ENCODE results near the gene DEK.

Gene DEK

DNA sequence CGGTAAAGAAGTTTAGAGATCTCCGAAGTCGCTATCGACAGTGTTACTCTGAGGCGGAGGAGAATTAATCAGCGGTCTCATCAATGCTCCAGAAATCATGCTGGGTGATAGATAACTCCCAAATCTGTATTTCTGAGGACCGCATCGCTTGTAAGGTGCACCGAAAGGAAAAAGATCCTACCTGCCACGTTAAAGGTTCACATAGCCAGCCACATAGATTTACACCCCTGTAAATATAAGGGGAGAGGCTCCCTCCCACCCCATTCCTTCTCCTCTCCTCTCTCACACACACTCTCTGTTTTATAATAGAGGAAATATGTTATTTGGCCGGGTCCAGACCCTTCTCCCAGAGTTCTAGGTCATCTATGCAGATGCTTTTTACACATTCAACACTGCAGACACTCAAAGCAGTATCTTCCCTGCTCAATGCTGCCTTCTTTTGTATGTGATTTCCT, 620 bp upstream of the DEK start:
- DNase-seq: no peak

DNA sequence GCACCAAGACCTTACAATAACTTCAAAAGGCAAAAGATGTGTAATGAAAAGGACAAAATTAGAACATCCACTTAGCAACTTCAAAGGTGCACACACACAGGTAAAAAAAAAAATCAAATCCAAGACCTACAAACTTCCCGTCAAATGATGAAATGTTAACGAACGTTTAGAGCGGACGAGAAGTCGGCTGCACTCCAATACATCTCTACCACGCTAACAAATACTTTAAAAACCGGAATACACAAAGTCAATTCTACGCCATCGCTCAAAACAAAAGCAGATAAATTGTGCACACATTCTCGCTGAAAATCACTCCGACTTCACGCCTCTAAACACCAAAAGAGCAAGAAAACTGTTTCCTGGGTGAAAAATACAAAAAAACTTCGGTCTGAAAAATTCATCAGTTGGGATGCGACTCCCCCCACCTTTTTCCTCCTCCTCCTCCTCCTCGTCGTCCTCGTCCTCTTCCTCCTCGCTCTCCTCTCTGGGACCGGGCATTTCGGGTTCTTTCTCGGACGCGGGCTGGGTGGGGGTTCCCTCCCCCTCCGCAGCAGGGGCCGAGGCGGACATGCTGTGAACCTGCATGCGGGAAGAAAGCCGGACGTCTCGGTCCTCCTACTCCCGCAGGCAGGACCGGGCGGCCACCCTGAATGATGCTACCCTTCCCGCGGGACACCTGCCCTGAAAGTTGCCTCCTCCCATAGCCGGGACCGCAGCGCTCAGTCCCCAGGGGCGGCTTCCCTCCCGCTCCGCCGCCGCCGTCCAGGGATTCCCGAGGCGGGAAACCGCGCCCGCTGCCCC, 712 bp downstream of the DEK start:
- DNase-seq: peak in 4 of 6 experiments; percentile 40 to 64 (median 53)

DNA sequence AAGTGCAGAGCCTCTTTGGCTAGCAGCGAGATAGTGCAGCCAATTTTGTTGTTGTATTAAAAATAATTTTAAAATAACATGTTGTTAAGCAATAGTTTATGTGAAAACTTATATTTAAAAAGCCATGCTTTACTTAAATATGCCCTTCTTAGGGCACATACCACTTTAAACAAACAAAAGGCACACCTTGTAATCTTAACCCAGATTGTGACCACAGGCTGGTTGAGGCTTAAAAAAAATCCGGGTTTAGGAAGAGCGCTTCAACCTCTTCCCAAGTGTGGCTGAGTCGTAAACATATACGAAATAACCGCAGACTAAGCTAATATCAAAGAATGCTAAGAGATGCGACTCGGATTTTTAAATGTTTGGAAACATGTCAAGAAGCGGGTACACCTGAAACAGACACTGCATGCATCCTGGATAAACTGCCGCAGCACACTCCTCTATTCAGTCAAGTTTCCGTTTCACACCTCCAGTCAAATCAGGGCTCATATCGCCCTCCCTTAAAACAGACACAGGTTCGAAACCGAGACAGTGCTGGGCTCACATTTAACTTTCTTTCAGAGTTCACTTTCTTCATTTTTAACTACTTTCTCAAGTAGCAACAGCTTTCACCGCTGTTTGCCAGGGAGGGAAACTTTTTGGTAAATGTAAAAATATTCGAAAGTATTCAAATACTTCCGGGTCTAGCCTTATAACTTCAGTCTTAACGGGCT, 1.5 kb downstream of the DEK start:
- DNase-seq: peak in 5 of 6 experiments; percentile 8 to 68 (median 40)

DNA sequence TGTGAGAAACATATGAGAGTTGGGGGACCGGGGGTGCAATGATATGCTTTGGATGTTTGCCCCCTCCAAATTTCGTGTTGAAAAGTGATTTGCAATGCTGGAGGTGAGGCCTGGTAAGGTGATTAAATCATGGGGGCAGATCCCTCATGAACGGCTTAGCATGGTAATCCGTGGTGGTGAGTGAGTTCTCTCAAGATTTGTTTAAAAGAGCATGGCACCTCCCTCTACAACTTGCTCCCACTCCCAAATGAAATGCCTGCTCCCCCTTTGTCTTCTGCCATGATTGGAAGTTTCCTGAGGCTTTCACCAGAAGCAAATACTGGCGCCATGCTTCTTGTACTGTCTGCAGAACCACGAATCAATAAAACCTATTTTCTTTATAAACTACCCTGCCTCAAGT, 2.5 kb downstream of the DEK start:
- DNase-seq: no peak

DNA sequence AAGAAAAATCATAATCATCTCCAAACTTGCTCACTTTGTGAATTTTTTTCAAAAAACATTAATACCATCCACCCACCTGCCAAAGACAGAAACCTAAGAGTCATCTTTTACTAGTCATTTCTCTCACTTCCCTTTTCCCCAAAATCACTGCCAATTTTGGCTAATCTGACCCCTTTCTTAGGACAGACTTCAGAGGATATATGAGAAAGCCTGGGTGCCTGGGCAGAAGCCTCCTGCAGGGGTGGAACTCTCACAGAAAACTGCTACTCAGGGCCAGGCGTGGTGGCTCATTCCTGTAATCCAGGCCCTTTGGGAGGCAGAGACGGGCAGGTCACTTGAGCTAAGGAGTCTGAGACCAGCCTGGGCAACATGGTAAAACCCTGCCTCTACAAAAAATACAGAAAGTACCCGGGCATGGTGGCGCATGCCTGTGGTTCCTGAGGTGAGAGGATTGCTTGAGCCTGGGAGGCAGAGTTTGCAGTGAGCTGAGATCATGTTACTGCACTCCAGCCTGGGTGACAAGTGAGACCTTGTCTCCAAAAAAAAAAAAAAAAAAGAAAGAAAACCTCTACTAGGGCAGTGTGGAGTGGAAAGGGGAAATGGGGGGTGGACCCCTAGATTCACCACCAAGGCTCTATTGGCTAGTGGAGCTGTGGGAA, 3.8 kb downstream of the DEK start:
- DNase-seq: peak in 1 of 6 experiments; percentile 2

DNA sequence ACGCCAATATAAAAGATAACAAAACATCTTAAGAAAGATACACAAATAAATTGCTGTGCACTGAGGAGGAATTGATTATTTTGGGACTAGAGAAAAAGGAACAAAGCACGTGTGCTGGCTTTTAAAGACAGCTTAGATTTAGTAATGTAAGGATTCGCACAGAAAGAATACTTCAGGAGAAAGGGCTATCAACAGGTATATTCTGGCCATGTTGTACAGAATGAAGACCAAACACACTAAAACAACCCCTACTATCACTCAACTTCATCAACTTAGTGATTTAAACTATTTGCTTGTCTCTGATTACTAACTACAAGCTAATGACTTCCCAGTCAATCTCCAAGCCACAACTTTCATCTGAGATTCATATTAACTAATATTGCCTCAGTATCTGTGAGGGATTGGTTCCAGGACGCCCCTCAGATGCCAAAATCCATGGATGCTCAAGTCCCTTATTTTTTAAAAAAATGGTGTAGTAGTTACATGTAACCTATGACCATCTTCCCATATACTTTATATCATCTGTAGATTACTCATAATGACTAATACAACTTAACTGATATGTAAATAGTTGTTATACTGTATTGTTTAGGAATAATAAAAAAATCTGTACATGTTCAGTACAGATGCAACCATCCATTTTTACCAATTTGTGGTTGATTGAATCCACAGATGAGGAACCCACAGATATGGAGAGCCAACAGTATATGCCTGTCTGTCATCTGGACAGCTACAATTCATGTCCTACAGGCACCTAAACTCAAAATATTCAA, 4.5 kb downstream of the DEK start:
- DNase-seq: no peak

DNA sequence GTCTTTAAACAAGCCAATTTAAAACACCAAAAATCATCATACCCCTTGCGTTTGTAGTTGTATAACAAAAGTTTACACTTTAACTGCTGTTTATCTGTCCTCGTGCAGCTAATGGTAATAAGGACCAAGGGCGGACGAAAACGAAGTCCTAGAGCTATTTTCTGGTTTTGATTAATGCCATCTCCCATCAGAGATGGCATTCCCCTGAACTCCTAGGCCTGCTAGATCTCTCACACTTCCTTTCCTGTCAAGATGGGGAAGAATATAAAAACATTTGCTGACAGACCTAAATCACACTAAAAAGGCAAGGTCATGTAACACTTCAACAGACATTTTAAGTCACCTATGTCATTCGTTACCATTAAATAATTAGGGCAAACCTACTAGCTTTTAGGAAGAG, 9.5 kb downstream of the DEK start:
- no peak for DNase-seq

DNA sequence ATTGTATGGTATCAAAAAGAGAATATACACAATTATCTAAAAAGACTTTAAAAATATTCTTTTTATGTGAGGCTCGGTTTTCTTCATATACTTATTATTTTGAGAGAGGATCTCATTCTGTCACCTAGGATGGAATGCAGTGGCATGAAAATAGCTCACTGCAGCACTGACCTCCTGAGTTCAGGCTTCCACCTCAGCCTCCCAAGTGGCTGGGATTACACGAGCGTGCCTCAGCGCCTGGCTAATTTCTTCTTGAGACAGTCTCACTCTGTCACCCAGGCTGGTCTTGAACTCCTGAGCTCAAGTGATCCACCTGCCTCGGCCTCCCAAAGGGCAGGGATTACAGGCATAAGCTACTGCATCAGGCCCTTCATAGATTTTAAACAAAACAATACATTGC, 10.7 kb downstream of the DEK start:
- no peak for DNase-seq

DNA sequence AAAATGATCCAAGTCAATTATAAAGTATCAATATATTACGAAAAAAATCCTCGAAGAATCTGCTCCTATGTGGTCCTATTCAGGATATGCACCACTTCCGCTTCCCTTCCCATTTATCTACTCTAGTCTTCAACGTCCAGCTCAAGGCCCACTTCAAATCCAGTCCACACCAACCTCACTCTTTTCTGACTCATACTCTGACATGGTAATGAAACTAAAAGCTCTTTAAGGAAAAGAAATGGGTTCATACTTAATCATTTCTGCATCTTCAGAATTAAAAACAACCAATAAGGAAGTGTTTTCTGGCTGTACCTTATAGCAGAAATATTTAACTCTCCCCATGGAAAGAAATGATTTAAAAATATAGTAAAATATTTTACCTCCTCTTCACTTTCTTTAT, 15.1 kb downstream of the DEK start:
- DNase-seq: no peak

DNA sequence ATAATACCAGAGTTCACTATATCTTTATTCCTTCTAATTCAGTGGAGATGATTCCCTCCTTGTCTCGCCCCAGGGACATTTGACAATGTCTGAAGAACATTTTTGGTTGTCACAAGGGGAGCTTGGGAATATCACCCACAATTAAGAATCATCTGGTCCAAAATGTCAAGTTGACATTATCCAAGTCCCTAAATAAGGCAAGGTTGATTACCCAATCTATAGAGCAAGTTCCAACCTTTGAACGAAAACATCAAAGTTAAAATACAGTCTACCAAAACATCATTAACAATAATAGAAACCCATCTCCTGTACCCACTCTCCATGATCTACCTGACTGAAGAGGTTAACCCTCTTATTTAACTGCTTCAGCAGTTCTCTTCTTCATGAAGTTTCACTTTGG, 15.6 kb downstream of the DEK start:
- DNase-seq: no peak

DNA sequence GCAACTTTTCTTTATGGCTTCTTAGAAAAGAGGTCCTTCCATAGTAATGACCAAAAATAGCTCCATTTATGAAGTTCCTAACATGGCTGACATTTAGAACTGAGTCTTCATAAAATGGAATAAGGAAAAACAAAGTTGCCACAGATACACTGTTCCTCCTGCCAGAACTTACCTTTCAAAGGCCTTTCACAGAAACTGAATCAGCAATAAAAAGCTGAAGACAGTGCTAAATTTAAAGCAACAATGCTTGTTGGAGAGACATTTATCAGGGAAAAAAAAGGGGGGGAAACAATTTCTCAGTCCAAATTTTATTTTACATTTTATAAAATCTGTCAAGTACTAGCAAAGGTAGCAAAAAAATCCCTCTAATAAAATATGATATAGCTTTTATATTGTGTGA, 17.3 kb downstream of the DEK start:
- no peak for DNase-seq

DNA sequence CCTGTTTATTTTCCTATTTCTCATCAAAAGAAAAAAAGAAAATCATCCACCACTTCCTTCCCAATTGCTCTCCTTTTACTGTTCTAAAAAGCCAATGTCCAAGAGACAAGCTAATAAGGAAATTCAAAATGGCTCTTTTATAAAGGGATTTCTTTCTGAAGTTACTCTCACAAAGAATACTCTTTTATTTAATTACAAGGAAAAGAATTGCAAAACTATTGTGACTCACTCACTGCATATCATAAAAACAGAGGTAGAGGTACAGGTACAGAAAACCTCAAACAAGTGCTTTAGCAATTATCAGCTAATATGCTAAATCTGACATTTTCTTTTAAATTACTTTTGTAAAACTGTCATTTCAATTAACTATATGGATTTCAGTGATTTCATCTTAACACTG, 18.1 kb downstream of the DEK start:
- DNase-seq: no peak

DNA sequence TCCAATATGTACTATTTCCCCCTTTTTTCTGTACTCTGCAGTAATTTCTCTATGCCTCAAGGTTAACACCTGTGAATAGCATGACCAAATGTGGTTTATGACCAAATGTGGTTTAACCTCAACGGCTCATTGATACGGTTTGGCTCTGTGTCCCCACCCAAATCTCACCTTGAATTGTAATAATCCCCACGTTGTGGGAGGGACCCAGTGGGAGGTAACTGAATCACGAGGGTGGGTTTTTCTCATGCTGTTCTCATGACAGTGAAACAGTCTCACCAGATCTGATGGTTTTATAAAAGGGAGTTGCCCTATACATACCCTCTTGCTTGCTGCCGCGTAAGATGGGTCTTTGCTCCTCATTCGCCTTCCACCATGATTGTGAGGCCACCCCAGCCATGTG, 18.7 kb downstream of the DEK start:
- DNase-seq: no peak

DNA sequence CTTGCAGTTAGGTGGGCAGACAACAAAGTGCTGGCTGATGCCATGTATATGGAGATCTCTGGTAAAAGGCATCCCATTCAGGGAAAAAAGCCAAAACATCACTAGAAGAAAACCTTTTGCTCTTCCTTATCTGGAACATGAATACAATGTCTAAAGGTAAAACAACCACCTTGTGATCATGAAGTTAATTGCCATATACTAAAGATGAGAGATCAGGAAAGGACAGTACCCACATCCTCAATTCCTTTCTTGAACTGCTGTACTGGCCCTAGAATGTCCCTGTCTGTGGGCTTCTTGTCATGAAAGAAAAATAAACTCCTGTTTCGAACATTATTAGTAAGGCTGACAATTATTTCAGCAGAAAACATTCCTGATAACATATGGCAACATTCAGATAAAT, 19.3 kb downstream of the DEK start:
- no peak for DNase-seq

DNA sequence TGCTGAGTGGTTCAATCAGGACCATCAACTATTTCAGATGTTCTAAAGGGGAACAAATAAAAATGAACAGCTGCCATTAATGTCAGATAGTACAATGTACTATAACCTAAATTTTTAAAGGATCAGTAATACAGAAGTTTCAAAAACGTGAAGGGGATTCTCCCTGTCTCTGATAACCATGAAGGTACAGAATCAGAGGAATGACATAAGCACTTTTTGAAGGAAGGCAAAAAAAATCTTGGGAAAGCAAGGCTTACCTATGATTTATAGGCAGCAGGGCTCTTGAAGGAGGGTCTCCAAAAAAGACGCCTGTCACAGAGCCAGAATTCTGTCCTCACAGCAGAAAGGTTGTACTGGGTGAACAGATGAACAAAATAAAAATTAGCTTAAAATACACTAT, 20.1 kb downstream of the DEK start:
- no peak for DNase-seq

DNA sequence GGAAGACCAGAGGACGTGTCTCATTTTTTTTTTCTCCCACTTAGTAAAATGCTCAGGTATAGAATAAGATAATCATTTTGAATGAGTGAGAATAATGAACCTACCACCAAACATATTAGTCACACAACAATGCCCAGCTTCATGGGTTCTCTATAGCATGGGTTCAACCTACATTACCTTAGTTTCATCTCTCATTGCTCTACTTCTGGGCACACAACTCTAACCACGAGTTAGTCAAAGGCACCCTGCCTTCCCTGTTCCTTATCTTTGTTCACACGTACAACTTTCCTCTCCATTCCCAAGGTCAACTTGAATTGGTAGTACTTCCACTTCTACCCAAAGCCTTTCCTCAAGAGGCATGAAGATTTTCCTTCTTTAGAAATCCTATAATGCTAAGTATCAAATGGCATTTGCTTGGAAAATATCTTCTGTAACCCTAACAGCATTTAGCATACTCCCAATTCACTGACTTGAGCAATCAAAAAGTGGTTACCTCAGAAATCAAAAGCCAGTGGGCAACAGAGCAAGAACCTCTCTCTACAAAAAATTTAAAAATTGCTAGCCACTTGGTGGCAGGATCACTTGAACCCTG, 20.9 kb downstream of the DEK start:
- no peak for DNase-seq

DNA sequence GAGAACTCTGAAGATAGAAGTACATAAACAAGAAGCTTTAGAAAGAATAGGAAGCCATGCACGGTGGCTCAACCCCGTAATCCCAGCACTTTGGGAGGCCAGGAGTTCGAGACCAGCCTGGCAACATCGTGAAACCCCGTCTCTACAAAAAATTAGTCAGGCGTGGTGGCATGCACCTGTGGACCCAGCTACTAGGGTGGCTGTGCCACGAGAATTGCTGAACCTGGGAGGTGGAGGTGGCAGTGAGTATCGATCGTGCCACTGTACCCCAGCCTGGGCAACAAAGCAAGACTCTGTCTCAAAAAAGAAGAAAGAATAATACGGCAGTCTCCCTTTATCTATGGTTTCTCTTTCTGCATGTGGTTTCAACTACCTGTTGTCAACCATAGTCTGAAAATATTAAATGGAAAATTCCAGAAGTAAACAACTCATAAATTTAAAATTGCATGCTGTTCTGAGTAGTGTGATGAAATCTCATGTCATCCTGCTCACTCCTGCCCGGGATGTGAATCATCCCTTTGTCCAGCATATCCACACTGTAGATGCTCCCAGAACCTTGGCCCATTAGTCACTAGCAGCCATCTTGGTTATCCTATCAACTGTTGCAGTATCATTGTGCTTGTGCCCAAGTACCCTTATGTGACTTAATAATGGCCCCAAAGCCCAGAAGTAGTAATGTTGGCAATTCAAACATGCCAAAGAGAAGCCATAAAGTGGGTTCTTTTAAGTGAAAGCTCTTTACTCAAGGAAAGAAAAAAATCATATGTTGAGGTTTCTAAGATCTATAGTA, 22.1 kb downstream of the DEK start:
- no peak for DNase-seq

DNA sequence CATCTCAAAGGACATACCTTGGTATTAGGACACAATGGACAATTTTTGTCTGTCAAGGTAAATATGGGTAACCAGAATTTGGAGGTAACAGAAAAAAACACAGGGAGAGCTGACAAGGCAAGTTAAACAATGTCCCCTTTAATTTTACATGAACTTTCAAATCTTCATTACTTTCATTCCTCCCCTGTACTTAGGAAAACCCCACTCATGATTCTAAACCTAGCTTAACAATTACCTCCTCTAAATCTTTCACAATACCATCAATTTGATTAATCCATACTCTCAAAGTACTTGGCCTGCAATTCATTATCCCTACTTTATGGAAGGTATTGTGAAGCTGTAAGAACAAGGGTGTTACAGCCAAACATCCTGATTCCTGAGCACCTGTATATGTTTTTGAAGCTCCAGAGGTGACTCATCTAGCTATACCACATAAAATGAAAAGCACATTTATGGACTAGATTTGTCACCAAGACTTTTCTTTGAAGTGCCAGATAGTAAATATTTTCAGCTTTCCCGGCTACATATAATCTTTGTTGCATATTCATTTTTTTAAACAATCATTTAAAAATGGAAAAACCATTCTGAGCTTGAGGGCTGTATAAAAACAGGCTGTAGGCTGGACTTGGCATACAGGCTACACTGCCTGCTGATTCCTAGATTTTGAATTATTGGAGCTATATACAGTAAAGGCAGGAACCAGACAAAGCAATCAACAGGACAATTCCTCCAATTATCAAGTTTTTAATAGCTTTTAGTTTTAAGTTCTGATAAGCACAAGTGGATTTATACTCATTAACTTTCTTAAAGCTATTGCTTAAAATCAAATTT, 22.9 kb downstream of the DEK start:
- DNase-seq: no peak

DNA sequence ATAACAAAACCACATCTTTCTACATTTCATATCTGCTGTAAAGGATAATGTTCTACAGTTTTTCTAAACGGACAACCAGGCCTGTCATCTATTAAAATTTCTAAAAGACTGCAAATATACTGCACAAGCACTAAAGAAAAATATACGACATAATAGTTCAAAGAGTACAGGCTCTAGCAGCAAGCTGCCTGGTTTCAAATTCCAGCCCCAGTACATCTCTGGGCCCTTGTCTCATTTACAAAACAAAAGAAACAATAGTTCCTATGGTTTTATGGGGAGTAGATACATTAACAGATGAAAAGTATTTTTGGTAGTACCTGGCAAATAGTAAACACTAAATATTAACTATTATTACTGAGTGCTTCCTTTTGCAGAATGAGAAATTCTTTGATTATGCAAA, 24.1 kb downstream of the DEK start:
- no peak for DNase-seq

DNA sequence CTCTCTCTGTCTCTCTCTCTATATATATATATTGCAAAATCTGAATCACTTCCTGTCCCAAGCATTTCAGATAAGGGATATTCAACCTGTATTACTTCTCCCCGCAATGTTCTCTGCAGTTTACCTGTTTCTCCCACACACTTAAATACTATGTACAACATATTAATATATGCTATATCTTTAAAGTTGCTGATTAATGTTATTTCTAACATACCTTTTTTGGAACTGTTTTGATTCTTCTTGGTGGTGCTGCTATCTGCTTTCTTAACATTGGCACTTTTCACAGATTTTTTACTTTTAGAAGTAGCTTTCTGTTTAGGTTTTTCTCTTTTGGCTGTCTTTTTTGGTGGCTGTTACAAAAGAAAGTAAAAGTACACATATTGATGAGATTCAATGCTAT, 27.2 kb downstream of the DEK start:
- no peak for DNase-seq

DNA sequence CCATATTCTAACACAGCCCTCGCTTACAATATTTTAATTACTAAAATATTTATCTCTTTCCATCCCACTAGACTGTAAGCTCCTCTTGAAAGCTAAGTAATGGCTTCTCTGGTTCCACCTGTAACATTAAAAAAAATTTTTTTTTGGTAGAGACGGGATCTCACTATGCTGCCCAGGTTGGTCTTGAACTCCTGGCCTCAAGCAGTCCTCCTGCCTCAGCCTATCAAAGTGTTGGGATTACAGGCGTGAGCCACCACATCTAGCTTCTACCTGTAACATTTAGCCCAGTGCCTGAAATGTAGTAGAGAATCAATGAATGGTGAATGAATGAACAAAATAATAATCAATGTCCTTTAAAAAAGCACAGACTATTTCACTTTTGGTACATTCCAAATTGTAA, 28.8 kb downstream of the DEK start:
- no peak for DNase-seq

All from stimulated activated naive CD4-positive, alpha-beta T cell (primary cell).